Measurements from ENCODE around the gene TAF11L5. TPM values are rescaled to one million over a fixed set of nuclear protein-coding genes. Genes with fewer than 3 reads are reported as not detected.
A peak's percentile ranks its signal among the peaks of the same experiment; 100 is the strongest.

Gene TAF11L5
- total and polyA plus RNA-seq, 2 of the 8 experiments (the other 6 are each of a cell fraction or from before 2014, with no cell fraction given): not detected

- Histone ChIP-seq H4K8ac (ENCODE audit: extremely low read depth, insufficient read depth, low read length) (no peak overlapping the region), H2BK12ac (ENCODE audit: low read depth, low read length) (no peak overlapping the region), H3K4me1 (replicated peaks in 1 of 4; ENCODE audit: control insufficient read depth in 3 of 4, insufficient read depth in 4 of 4, low read length in 3 of 4) (no peaks in the 10 kb centered on the region), H3K4me2 (ENCODE audit: insufficient read depth in 1 of 2, low read depth in 2 of 2, low read length in 2 of 2) (no peak overlapping the region), H3K23ac (ENCODE audit: insufficient read length) (no peak overlapping the region), H3K9ac (replicated peaks in 1 of 4; ENCODE audit: extremely low read depth in 1 of 4, low read depth in 3 of 4, low read length in 3 of 4) (no peak overlapping the region), H4K5ac (ENCODE audit: insufficient read length, low read depth, low read length) (no peak overlapping the region), H3K14ac (ENCODE audit: insufficient read length) (no peak overlapping the region), H3K4ac (replicated peaks; ENCODE audit: insufficient read length, low read depth, low read length) (no peak overlapping the region), H3K56ac (replicated peaks; ENCODE audit: insufficient read length, low read depth, low read length) (no peak overlapping the region), H2BK20ac (ENCODE audit: low read length) (no peak overlapping the region), H3K4me3 (ENCODE audit: extremely low read depth in 1 of 4, insufficient read depth in 2 of 4, low read depth in 3 of 4, low read length in 4 of 4) (no peak overlapping the region), H3K23me2 (ENCODE audit: low read depth, low read length) (no peaks in the 10 kb centered on the region), H3K18ac (ENCODE audit: extremely low read depth, low read length) (no peak overlapping the region), H3K36me3 (ENCODE audit: control insufficient read depth in 2 of 4, insufficient read depth in 4 of 4, low read length in 3 of 4) (no peaks in the 10 kb centered on the region), H2AFZ (ENCODE audit: low read length) (peak overlapping the region; percentile 55), H3K9me3 (ENCODE audit: insufficient read depth in 2 of 2, low read depth in 1 of 2, low read length in 1 of 2) (no peaks in the 10 kb centered on the region), H2BK15ac (ENCODE audit: low read length) (no peak overlapping the region), H2BK5ac (ENCODE audit: low read depth, low read length) (no peak overlapping the region), H3K79me1 (ENCODE audit: low read depth, low read length) (no peaks in the 10 kb centered on the region), H4K91ac (replicated peaks; ENCODE audit: insufficient read length, low read length) (no peak overlapping the region), H2BK120ac (replicated peaks; ENCODE audit: low read depth, low read length) (no peak overlapping the region), H4K20me1 (replicated peaks in 1 of 2; ENCODE audit: control insufficient read depth in 1 of 2, insufficient read depth in 2 of 2, low read length in 2 of 2) (no peaks in the 10 kb centered on the region), H2AK5ac (ENCODE audit: low read depth, low read length) (no peak overlapping the region), H3K27ac (ENCODE audit: low read depth, low read length) (no peak overlapping the region), H3K27me3 (replicated peaks in 1 of 4; ENCODE audit: control insufficient read depth in 3 of 4, extremely low read depth in 1 of 4, insufficient read depth in 3 of 4, low read length in 3 of 4) (no peaks in the 10 kb centered on the region), H3K79me2 (ENCODE audit: control insufficient read depth in 1 of 2, insufficient read depth in 2 of 2, low read length in 2 of 2) (no peaks in the 10 kb centered on the region)
- ChIA-PET POLR2A (ENCODE audit: partially characterized antibody) (no interaction called here), CTCF (ENCODE audit: partially characterized antibody) (interaction anchor here (0.6 kb wide), 2 partner anchors 265 to 630 kb away, joined by 3 read pairs; no protein-coding TSS in a partner anchor)
- no peak for FAIRE-seq
- DNase-seq (ENCODE audit: low read depth in 1 of 2, low spot score in 2 of 2): no peak
- TF ChIP-seq RBBP5 (IDR thresholded peaks at IDR 0.05; ENCODE audit: borderline replicate concordance, low read depth, low read length) (no peak), POLR2A (IDR thresholded peaks at IDR 0.05; ENCODE audit: control extremely low read depth in 1 of 2, low read depth in 2 of 2, low read length in 2 of 2) (no peak), KDM4A (IDR thresholded peaks at IDR 0.05; ENCODE audit: low read depth, low read length, severe bottlenecking) (no peak), CBX8 (IDR thresholded peaks at IDR 0.05; ENCODE audit: borderline replicate concordance, low read depth, low read length) (no peak), SIX5 (IDR thresholded peaks at IDR 0.05; ENCODE audit: low read depth, low read length) (no peak), CEBPB (IDR thresholded peaks at IDR 0.05; ENCODE audit: low read depth, low read length) (no peak), USF2 (IDR thresholded peaks at IDR 0.05; ENCODE audit: low read length) (no peak), RFX5 (IDR thresholded peaks at IDR 0.05; ENCODE audit: borderline replicate concordance, low read depth, low read length) (no peak), EGR1 (IDR thresholded peaks at IDR 0.05; ENCODE audit: borderline replicate concordance, low read depth, low read length) (no peak), BCL11A (IDR thresholded peaks at IDR 0.05; ENCODE audit: low read depth in 2 of 2, low read length in 2 of 2) (no peak), EP300 (IDR thresholded peaks at IDR 0.05; ENCODE audit: borderline replicate concordance in 1 of 2, low read depth in 2 of 2, low read length in 2 of 2) (no peak)
- 79% methylated on average over 4 of the region's 4 CpGs; no CpG with 5 or more reads in 1 of the 2 experiments for WGBS, 2 experiments (ENCODE audit: extremely low coverage in 1 of 2, insufficient coverage in 1 of 2, insufficient read length in 1 of 2, insufficient replicate concordance in 2 of 2, low coverage in 1 of 2, low lambda C conversion rate in 2 of 2, missing lambda C conversion rate in 1 of 2)
Observed at GRCh38 chr5:17481378-17481777, 43.7 kb upstream of the TAF11L5 start.

Data from H1 (cell line).